Kidney (tissue), 14 donors: ENCODE measurements around the gene CRTC2. TPM values are rescaled to one million over a fixed set of nuclear protein-coding genes. Genes with fewer than 3 reads are reported as not detected.

Experiments used
- DNase-seq, 5 donors: peaks; one replicate each; pipeline ENCODE4 v3.0.0-alpha.2; 2013 to 2020
- FAIRE-seq: peaks from 2 replicates; lab custom pipeline; 2012; peaks lifted over from hg19 to GRCh38; lab: Jason Lieb, UNC
- H3K27ac ChIP-seq, 2 donors: one replicate each; pipeline ENCODE4 v1.7.0; 2013; ENCODE audit warnings: low read depth in 2 of 2, low read length in 2 of 2, inconsistent platforms in 1 of 2
- H3K27me3 ChIP-seq: one replicate; pipeline ENCODE4 v1.7.1; 2013; ENCODE audit warnings: low read length, inconsistent platforms; ENCODE audit not compliant: control insufficient read depth, insufficient read depth
- H3K36me3 ChIP-seq, 3 donors: one replicate each; pipeline versions ENCODE4 v1.7.0 to v1.7.1; 2013; ENCODE audit warnings: low read length in 3 of 3, control low read depth in 1 of 3, inconsistent platforms in 1 of 3; ENCODE audit not compliant: insufficient read depth in 3 of 3, control insufficient read depth in 2 of 3
- H3K4me1 ChIP-seq, 3 donors: one replicate each; pipeline versions ENCODE4 v1.7.0 to v1.7.1; 2013; ENCODE audit warnings: low read length in 3 of 3, inconsistent platforms in 1 of 3, low read depth in 1 of 3; ENCODE audit not compliant: control insufficient read depth in 2 of 3, insufficient read depth in 2 of 3
- H3K4me3 ChIP-seq, 3 donors: one replicate each; pipeline versions ENCODE4 v1.7.0 to v1.8.1; 2013; ENCODE audit warnings: low read length in 3 of 3, control low read depth in 1 of 3, inconsistent platforms in 1 of 3
- H3K9ac ChIP-seq, 3 donors: one replicate each; pipeline versions ENCODE4 v1.7.0 to v1.7.1; 2013; ENCODE audit warnings: low read length in 3 of 3, control low read depth in 1 of 3, inconsistent platforms in 1 of 3
- H3K9me3 ChIP-seq, 3 donors: one replicate each; pipeline versions ENCODE4 v1.7.0 to v1.7.1; 2013; ENCODE audit warnings: low read length in 3 of 3, control low read depth in 1 of 3, inconsistent platforms in 1 of 3; ENCODE audit not compliant: control insufficient read depth in 2 of 3, insufficient read depth in 1 of 3
- intact Hi-C: fragments of 100-400 bp; cut with DNase I; formaldehyde crosslinking; loops from one replicate; pipeline ENCODE4 v1.11.1; 2022
- polyA plus RNA-seq: library from polyadenylated mRNA; stranded (reverse); fragments of 350-450 nt; fragmentation: Illumina TruSeq; extraction: RNeasy Lipid Tissue Mini Kit (QIAGEN cat#74804); gene quantifications from one replicate; pipeline ENCODE4 v1.2.3, GENCODE V29; 2014; ENCODE audit warnings: low read depth, low replicate concordance; ENCODE audit not compliant: insufficient read depth
- total RNA-seq: library from RNA; stranded (reverse); fragmentation: NEBNext Ultra II Directional; extraction: Animal tissue kit (Norgen Biotek cat#: 25700); gene quantifications from one replicate; pipeline ENCODE4 v1.2.1, GENCODE V29; 2021
- TF ChIP-seq, protein P1 (sequence below): IDR thresholded peaks from 3 replicates; pipeline ENCODE4 v1.5.1; 2012; ENCODE audit warnings: mild to moderate bottlenecking, moderate library complexity, borderline replicate concordance; ENCODE audit not compliant: insufficient read depth; ENCODE audit errors: extremely low read depth
- donor health status: control.
- donor health status: control.
- donor health status: control.
- donor health status: control.
- donor health status: control.
- donor health status: DM: yes; HTN: yes; CAD: no.
- donor health status: Normal renal cell carcinoma (clear cell type).

CRTC2 gene
- total and polyA plus RNA-seq, 2 donors from 2014 or later: 28.6 to 44.8 TPM

DNA sequence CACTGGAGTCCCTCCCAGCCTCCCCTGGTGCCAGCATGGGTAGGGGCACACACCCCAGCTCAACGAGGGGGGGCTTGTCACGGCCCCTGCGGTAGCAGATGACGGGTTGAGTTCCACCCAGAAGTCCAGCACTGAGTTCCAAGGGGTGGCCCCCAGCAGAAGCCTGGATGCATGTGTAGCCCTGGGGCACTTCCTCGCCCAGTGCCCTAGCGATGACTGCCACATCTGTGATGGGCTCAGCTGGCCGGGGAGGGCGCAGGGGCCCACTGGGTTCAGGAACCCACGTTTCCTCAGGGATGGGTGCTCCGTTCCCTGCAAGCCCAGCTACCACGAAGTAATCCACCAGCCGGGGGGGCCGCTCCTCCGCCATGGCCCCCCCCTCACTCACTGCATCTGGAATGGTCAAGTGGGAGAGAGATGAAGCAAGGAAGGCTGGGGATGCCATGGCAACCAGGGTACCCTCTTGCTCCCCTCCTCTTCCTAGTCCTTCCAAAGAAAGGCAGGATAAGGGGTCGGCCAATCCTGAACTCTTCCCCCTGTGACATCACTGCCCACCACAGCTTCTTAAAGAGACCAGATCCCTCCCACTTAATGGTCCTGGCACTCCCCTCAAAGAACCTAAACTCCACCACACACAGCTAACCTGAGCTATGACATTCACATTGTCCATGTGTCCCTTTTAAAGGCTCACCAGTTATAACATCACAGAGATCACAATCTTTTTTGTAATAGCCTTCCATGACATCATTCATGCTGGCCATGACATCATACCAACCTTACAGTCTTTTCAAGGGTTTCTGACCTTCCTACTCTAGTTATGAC, 14.2 kb downstream of the CRTC2 start:
- Histone ChIP-seq H3K36me3 (peaks cover 2 to 24% (median 5%) of the 10 kb centered on the region in 3 donors), H3K4me3 (peak overlapping the region in 1 of 3 donors; percentile 65), H3K4me1 (peaks cover 0 to 16% (median 3%) of the 10 kb centered on the region in 3 donors), H3K9ac (no peak overlapping the region), H3K9me3 (no peaks in the 10 kb centered on the region), H3K27ac (peak overlapping the region in 1 of 2 donors; percentile 90), H3K27me3 (no peaks in the 10 kb centered on the region)
- TF ChIP-seq, protein P1, sequence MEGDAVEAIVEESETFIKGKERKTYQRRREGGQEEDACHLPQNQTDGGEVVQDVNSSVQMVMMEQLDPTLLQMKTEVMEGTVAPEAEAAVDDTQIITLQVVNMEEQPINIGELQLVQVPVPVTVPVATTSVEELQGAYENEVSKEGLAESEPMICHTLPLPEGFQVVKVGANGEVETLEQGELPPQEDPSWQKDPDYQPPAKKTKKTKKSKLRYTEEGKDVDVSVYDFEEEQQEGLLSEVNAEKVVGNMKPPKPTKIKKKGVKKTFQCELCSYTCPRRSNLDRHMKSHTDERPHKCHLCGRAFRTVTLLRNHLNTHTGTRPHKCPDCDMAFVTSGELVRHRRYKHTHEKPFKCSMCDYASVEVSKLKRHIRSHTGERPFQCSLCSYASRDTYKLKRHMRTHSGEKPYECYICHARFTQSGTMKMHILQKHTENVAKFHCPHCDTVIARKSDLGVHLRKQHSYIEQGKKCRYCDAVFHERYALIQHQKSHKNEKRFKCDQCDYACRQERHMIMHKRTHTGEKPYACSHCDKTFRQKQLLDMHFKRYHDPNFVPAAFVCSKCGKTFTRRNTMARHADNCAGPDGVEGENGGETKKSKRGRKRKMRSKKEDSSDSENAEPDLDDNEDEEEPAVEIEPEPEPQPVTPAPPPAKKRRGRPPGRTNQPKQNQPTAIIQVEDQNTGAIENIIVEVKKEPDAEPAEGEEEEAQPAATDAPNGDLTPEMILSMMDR: no peak
- FAIRE-seq: no peak
- intact Hi-C loops: no loop called here
- DNase-seq: peak in 2 of 5 donors; percentile 38 to 81

DNA sequence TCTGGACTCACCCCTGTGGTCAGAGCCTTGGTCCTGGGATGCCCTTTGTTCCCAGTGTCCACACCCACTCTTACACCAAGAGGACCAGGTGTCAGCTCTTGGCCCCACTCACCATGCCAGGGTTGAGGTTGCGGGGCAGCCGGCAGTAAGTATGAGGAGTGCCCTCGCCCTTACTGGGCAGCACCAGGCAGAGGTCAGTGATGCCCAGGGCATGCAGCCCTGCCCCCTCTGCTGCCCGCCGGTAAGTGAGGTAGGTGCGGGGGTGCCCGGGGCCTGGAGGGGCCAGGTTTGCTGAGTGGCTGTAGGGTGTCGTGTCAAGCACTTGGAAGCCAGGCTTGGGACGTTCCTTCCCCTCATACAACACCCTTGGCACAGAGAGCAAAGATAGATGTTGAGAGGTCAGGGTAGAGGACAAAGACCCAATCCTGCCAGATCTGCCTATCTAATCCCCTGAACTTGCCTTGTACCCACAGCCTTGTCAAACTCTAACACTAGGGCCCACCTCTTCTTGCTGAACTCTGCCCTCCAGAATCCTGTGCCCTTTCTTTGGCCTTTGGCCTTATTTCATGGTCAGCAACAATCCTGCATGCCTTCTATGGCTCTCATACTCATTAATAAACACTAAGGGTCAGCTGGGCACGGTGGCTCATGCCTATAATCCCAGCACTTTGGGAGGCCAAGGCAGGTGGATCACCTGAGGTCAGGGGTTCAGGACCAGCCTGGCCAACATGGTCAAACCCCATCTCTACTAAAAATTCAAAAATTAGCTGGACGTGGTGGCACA, 15.5 kb downstream of the CRTC2 start:
- Histone ChIP-seq H3K4me3 (no peak overlapping the region), H3K9me3 (no peaks in the 10 kb centered on the region), H3K27ac (no peak overlapping the region), H3K4me1 (peaks cover 0 to 16% (median 3%) of the 10 kb centered on the region in 3 donors), H3K36me3 (peaks cover 2 to 18% (median 5%) of the 10 kb centered on the region in 3 donors), H3K27me3 (no peaks in the 10 kb centered on the region), H3K9ac (no peak overlapping the region)
- no peak for FAIRE-seq
- TF ChIP-seq, protein P1: no peak
- intact Hi-C loops: no loop called here
- peak in 2 of 5 donors; percentile 23 to 70 for DNase-seq

DNA sequence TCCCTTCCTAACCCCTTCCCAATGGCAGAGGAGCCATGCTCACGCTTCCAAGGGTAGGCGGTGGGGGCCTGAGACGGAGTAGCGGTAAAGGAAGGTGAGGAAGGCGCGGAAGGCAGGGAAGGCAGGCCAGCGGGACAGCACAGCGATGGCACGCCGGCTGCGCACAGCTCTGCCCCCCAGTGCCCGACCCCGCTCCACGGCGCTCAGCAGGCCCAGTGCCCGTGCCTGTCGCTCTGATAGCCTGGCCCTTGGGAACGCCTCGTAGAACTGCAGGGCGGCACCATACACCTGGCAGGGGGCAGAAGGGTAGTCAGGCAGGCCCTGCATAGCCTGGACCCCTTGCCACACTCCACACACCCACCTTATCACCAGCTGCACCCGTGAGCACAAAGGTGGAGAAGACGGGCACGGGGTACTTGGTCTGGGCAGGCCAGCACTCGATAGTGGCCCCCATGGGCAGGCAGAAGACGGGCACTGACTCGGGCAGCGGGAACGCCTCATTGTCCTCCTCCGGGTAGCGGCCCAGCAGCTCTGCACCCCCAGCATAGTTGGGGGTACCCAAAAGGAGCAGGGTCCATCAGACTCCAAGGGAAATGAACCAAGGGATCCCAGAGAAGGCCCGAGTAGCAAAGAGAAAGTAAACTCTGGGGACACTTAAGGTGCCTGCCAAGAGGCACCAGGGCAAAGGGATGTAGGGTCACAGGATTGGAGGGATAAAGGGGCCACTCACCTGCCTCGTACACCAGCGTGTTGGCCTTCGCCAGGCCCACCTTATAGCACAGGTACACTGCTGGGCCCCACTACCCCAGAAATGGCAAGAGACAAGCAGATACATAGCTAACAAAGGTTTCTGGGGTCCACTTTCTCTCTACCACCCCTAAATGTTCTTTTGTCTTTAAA, 16.3 kb downstream of the CRTC2 start:
- H3K9me3 ChIP-seq: no peaks in the 10 kb centered on the region
- peaks cover 0 to 16% (median 3%) of the 10 kb centered on the region in 3 donors for H3K4me1 ChIP-seq
- intact Hi-C loops: no loop called here
- no peak overlapping the region for H3K9ac ChIP-seq
- FAIRE-seq (no peak), DNase-seq (peak in 2 of 5 donors; percentile 27 to 69)
- TF ChIP-seq, protein P1: no peak
- H3K27ac ChIP-seq: no peak overlapping the region
- peaks cover 6 to 26% (median 11%) of the 10 kb centered on the region in 3 donors for H3K36me3 ChIP-seq
- no peak overlapping the region for H3K4me3 ChIP-seq
- no peaks in the 10 kb centered on the region for H3K27me3 ChIP-seq
